Right atrium auricular region (tissue), 2 donors: ENCODE data around the gene CKAP2L. TPM values are rescaled to one million over a fixed set of nuclear protein-coding genes. Genes with fewer than 3 reads are reported as not detected.
A peak's percentile ranks its signal among the peaks of the same experiment; 100 is the strongest.

Experiments used
- DNase-seq: peaks from one replicate; pipeline ENCODE4 v3.0.0-alpha.2; 2019; ENCODE audit warnings: low spot score
- H3K27ac ChIP-seq, 2 donors: fragments of 200-600 bp; sonication (generic); 1 replicate in 1 of 2; 2 replicates in 1 of 2; pipeline ENCODE4 v1.5.1; 2016 to 2019
- H3K27me3 ChIP-seq, 2 donors: fragments of 200-600 bp; sonication (generic); one replicate each; pipeline versions ENCODE4 v1.5.1 to v1.6.0; 2017 to 2019
- H3K36me3 ChIP-seq: fragments of 200-600 bp; sonication (generic); one replicate; pipeline ENCODE4 v1.5.1; 2016
- H3K4me1 ChIP-seq, 2 donors: fragments of 200-600 bp; sonication (generic); one replicate each; pipeline versions ENCODE4 v1.5.1 to v1.6.0; 2017 to 2019
- H3K4me3 ChIP-seq, 2 donors: fragments of 200-600 bp; sonication (generic); 1 replicate in 1 of 2; 2 replicates in 1 of 2; pipeline ENCODE4 v1.5.1; 2017 to 2019; ENCODE audit warnings: mild to moderate bottlenecking in 1 of 2, moderate library complexity in 1 of 2
- H3K9me3 ChIP-seq, 2 donors: fragments of 200-600 bp; sonication (generic); one replicate each; pipeline ENCODE4 v1.5.1; 2019
- CTCF ChIP-seq, 2 donors: fragments of 200-600 bp; sonication (generic); IDR thresholded peaks; one replicate each; pipeline ENCODE4 v1.5.1; 2019; ENCODE audit warnings: antibody characterized with exemption in 2 of 2
- total RNA-seq, 2 donors: library from RNA; depleted of rRNA; stranded (reverse); fragments of >200 nt; gene quantifications; one replicate each; pipeline ENCODE4 v1.1.0, GENCODE V29; 2016

CKAP2L gene
- total RNA-seq, 2 donors from 2014 or later, result 0.82 TPM; not detected in 1

GRCh38 chr2:112794131-112794733 is 29.8 kb upstream of the CKAP2L start:
- no peak overlapping the region for H3K27ac ChIP-seq
- H3K9me3 ChIP-seq, result no peaks in the 10 kb centered on the region
- H3K4me3 ChIP-seq, result no peak overlapping the region
- no peaks in the 10 kb centered on the region for H3K27me3 ChIP-seq
- no peaks in the 10 kb centered on the region for H3K36me3 ChIP-seq
- TF ChIP-seq CTCF (IDR thresholded peaks at IDR 0.05), result no peak
- H3K4me1 ChIP-seq, result no peaks in the 10 kb centered on the region
- DNase-seq, result peak; percentile 73

GRCh38 chr2:112793449-112793978 is 29.1 kb upstream of the CKAP2L start:
- H3K27ac ChIP-seq, result no peak overlapping the region
- no peaks in the 10 kb centered on the region for H3K36me3 ChIP-seq
- no peak for DNase-seq
- H3K4me3 ChIP-seq, result no peak overlapping the region
- no peak for TF ChIP-seq CTCF (IDR thresholded peaks at IDR 0.05)
- H3K9me3 ChIP-seq, result no peaks in the 10 kb centered on the region
- no peaks in the 10 kb centered on the region for H3K27me3 ChIP-seq
- H3K4me1 ChIP-seq, result no peaks in the 10 kb centered on the region

- no peak for TF ChIP-seq CTCF (IDR thresholded peaks at IDR 0.05)
- Histone ChIP-seq H3K27me3 (no peaks in the 10 kb centered on the region), H3K27ac (no peak overlapping the region), H3K36me3 (no peaks in the 10 kb centered on the region), H3K4me3 (no peak overlapping the region), H3K9me3 (no peaks in the 10 kb centered on the region), H3K4me1 (no peaks in the 10 kb centered on the region)
- DNase-seq, result no peak
These were observed 28.0 kb upstream of the CKAP2L start for GRCh38 chr2:112792419-112792818.

GRCh38 chr2:112791693-112792230 is 27.4 kb upstream of the CKAP2L start:
- H3K9me3 ChIP-seq, result no peaks in the 10 kb centered on the region
- no peak overlapping the region for H3K27ac ChIP-seq
- DNase-seq, result no peak
- TF ChIP-seq CTCF (IDR thresholded peaks at IDR 0.05), result no peak
- no peaks in the 10 kb centered on the region for H3K27me3 ChIP-seq
- H3K36me3 ChIP-seq, result no peaks in the 10 kb centered on the region
- no peaks in the 10 kb centered on the region for H3K4me1 ChIP-seq
- H3K4me3 ChIP-seq, result no peak overlapping the region

- TF ChIP-seq CTCF (IDR thresholded peaks at IDR 0.05), result no peak
- no peaks in the 10 kb centered on the region for H3K9me3 ChIP-seq
These were observed 26.6 kb upstream of the CKAP2L start for GRCh38 chr2:112791019-112791418.

More at GRCh38 chr2:112791019-112791418, 26.6 kb upstream of the CKAP2L start:
- no peak for DNase-seq
- Histone ChIP-seq H3K27ac (no peak overlapping the region), H3K4me3 (no peak overlapping the region), H3K27me3 (no peaks in the 10 kb centered on the region), H3K4me1 (no peaks in the 10 kb centered on the region), H3K36me3 (no peaks in the 10 kb centered on the region)
